Raji (cell line): ENCODE data around the gene PGAM4.

Experiments used
- POLR2A ChIP-seq: IDR thresholded peaks from 2 replicates; pipeline ENCODE4 v1.6.1; 2011; ENCODE audit warnings: low read depth, low read length, control low read depth; ENCODE audit not compliant: insufficient read depth

Gene PGAM4

DNA sequence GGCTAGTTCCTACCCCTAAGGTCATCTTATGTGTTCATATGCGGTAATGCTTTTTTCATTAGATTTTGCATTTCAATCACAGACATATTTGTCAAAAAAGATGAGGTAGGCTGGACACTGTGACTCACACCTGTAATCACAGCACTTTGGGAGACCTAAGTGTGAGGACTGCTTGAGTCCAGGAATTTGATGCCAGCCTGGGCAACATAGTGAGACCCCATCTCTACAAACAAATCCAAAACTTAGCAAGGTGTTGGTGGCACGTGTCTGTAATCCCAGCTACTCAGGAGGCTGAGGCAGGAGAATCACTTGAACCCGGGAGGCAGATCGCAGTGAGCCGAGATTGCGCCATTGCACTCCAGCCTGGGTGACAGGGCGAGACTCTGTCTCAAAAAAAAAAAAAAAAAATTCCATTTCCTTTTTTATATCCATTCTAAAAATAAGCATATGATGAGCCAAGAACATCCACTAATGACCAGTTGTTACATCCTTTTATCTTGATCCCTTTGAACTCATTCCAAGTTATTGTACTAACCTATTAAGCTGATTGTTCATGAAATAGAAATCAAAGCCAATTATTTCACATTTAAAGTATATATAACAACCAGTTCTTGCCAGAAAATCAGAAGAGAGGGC lies 23.4 kb downstream of the PGAM4 start:
- no peak for TF ChIP-seq POLR2A

DNA sequence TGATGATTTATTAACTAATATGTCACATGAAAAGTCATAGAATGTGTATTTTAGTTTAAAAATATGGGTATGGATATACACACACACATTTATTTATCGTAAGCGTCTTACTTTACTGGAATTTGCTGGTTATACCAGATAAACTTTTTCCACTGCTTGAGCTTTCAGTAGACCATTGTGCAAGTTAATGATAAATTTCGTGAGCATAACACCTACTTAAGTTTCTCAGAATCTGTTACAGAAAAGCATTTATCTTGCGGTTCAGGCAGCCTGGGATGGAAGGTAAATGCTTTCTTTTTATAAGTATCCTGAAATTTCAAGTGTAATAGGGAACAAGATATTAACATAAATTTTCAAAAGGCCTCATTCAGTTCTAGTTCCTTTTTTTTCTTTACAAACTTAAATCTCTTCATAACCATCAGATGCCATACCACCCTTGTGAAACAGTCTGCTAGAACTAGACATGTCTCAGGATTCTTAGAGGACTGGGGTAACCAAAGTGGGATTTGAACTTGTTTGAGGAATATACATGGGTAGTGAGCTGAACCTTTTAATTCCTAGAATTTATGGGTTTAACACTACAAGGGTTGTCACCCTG lies 31.3 kb downstream of the PGAM4 start:
- TF ChIP-seq POLR2A = no peak

DNA sequence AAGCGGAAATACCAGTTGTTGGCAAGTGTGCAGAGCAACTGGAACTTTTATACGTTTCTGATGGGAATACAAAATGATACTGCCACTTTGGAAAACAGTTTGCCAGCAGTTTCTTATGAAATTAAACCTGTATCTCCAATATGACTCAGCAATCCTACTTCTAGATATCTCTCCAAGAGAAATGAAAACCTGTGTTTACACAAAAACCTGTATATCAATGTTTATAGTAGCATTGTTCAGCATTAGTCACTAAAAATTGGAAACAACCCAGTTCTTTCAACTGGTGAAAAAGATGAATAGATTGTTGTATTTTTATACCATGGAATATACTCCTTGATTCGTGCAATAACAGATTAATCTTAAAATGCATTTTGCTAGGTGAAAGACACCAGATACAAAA lies 32.1 kb downstream of the PGAM4 start:
- no peak for TF ChIP-seq POLR2A

DNA sequence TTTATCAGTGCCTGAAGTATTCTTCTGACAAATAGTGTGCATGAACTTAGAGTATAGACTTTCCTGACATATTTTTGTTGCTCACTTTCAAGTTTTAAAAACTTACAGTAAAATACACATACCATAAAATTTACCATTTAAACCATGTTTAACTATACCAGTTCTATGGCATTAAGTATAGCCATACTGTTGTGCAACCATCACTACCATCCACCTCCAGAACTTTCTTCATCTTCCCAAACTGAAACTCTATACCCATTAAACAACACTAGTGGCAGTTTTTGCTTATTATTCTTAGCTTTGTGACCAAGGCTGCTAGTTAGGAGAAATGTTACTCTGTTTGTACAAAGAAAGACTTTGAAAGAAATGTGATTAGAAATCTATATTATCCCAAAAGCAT lies 33.1 kb downstream of the PGAM4 start:
- no peak for TF ChIP-seq POLR2A

DNA sequence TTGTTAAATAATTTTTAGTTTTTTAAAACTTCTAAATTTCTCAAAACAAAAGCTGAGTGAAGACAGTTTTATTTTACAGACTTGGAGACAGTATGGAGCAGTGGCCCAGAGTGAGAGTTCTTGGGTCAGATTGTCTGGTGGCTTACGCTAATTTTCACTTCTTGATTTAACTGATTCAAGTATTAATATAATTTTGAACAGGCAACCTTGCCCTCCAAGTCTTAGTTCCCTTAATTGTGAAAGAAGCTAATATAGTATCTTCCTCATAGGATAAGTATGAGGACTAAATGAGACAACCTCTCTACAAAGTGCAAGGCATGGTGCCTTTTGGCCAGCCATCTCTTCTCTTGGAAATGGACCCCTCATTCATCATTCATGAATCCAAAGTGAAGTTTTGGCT lies 33.6 kb downstream of the PGAM4 start:
- no peak for TF ChIP-seq POLR2A

DNA sequence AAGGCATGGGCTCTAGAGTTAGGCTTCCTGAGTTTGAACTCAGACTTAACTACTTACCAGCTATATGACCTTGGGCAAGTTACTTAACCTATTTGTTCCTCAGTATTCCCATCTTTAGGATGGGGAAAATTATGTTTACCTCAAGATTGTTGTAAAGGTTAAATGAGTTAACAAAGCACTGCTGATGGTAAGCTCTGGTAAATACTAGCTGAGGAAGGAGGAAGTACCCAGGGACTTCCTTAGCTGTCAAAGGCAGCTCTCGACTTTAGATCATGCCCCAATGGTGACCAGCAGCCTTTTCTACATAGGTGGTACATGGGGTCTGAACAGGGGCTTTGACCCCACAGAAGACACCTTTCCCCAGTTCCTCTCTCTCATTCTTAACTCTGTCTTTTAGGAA lies 38.9 kb downstream of the PGAM4 start:
- no peak for TF ChIP-seq POLR2A

DNA sequence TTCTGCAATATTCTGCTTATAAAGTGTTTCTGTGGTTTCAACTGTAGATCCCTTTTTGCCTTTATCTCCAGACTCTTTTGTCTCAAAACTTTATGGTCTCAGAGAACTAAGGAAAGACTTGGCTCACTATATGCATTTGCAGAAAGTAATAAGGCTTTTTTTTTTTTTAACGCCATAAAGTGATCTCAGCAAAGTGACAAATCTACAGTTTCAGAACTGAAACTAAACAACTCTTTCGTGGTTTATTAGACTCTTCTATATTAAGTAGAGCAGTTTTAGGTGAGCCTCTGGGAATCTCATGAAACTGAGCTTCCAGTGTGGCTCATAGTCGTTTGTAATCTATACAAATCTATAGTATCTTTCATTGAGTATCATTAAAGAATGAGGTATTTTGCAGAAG lies 43.7 kb downstream of the PGAM4 start:
- TF ChIP-seq POLR2A = no peak

DNA sequence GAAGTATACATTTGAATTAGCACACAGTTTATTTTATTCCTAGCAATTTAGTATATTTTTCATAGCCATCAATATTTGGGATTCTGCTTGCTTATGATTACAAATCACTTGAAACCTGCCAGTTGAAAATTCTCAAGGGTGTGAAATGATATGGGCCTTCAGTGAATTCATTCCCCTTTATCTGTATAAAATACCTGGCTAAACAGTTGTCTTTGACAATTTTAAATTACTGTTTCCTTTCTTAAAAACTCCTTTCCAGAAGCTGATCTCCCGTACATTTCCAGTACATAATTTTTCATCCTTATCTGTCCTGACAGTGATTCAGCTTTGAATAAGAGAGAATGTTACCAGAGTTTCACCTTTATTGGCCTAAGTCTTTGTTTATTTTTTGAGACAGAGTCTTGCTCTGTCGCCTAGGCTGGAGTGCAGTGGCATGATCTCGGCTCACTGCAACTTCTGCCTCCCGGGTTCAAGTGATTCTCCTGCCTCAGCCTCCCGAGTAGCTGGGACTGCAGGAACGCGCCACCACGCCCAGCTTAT lies 45.0 kb downstream of the PGAM4 start:
- TF ChIP-seq POLR2A = no peak

DNA sequence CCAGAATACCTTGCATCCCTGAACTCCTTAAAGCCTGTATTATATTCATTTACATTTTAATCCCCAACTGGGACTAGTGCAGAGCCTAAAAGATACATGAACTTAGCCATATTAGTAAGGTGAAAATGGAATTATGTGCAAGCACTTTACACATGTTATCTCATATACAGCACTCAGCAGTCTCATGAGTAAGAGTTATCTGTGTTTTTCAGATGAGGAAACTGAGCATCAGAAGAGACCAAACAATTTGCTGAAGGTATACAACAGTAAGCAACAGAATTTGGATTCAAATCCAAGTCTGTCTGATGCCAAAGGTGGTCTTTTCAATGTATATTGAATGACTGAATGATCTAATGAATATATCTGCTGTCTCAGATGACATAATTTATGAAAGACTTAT lies 46.7 kb downstream of the PGAM4 start:
- no peak for TF ChIP-seq POLR2A

DNA sequence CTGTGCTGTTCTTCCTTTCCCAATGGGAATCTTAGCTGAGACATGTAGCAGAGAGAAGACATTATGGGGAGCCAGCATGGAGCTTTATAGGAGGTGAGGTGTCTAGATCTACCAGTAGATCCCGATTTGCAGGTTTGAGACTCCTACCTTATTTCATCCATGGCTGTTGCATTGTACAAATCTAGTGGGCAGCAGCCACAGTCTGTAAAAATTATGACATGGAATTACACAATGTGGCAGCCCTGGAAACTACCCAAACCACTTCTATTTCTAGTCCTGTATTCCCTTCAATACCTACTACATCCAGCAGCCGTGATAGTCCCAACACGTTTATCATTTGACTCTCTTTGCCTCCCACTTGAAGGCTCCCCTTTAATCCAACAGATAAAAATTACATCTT lies 50.9 kb downstream of the PGAM4 start:
- no peak for TF ChIP-seq POLR2A
